Hepatocyte (in vitro differentiated cells): ENCODE data around the gene ARIH2.

Experiments
- CTCF ChIP-seq: fragments of 200-600 bp; sonication (generic); IDR thresholded peaks from 2 replicates; pipeline ENCODE4 v1.5.1; 2016; ENCODE audit warnings: antibody characterized with exemption, mild to moderate bottlenecking; ENCODE audit not compliant: poor library complexity
- EZH2 ChIP-seq: fragments of 200-600 bp; sonication (generic); IDR thresholded peaks from 2 replicates; pipeline ENCODE4 v1.6.1; 2016; ENCODE audit warnings: antibody characterized with exemption, mild to moderate bottlenecking, borderline replicate concordance
- EZH2phosphoT487 ChIP-seq: fragments of 200-600 bp; sonication (generic); IDR thresholded peaks from one replicate; pipeline ENCODE4 v1.6.1; 2018; ENCODE audit warnings: antibody characterized with exemption, mild to moderate bottlenecking, low read depth, moderate library complexity; ENCODE audit not compliant: unreplicated experiment, severe bottlenecking

GRCh38 chr3:48991851-48992545, 73.4 kb downstream of the ARIH2 start:
- TF ChIP-seq CTCF (no peak), EZH2phosphoT487 (no peak), EZH2 (no peak)
